VCaP (cell line): ENCODE measurements around the gene RFC3.

Experiments
- H3K27ac ChIP-seq: fragments of 450-650 bp; 2 replicates; pipeline ENCODE4 v1.5.1; 2017
- CTCF ChIP-seq: fragments of 450-650 bp; conservative IDR thresholded peaks from 2 replicates; pipeline ENCODE4 v1.5.1; 2017; ENCODE audit warnings: mild to moderate bottlenecking, moderate library complexity

The RFC3 gene

GRCh38 chr13:33875618-33876401 lies 57.9 kb downstream of the RFC3 start:
- H3K27ac ChIP-seq = no peak overlapping the region
- no peak for TF ChIP-seq CTCF

DNA sequence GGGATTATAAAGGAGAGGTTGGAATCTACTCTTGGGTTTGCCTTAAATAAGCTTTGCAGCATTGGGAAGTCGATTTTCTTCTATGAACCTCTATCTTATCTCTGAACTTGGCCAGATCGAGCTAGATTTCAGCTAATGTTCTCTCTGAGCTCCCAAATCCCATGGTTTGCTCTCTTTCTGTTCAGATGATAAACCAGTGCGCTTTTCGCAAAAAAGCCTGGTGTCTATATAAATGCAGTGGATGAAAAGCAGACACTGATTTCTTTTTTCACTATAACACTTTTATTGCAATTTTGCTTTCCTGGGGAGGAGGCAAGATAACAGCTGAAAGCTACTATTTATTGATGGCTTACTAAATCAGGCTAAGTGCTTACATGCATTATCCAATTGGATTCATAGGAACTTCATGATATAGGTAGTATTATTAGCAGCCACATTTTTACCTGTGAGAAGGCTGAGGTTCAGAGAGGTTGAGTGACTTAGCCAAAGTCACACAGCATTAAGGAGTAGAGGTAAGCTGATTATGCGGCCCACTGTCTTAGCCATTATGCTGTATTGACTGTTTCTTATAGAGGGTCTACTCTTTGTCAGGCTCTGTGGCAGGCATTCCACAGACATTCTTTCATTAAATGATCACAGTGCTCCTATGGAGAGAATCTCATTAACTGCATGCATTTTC lies 58.9 kb downstream of the RFC3 start:
- no peak overlapping the region for H3K27ac ChIP-seq
- TF ChIP-seq CTCF = no peak

GRCh38 chr13:33879118-33879517 lies 61.2 kb downstream of the RFC3 start:
- H3K27ac ChIP-seq = no peak overlapping the region
- no peak for TF ChIP-seq CTCF

DNA sequence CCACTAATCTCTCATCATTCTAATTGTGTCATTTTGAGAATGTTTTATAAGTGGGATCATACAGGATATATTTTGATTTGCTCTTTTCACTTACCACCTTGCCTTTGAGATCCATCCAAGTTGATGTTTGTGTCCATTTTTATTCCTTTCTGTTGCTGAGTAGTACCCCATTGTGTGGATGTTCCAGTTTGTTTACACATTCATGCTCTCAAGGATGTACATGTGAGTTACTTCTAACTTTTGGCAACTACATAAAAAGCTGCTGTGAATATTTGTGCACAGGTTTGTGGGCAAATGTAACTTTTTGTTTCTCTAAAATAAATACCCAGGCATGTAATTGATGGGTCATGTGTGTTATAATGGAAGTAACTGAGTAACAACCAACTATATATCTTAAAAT lies 64.9 kb downstream of the RFC3 start:
- H3K27ac ChIP-seq = peak overlapping the region; percentile 57
- no peak for TF ChIP-seq CTCF

DNA sequence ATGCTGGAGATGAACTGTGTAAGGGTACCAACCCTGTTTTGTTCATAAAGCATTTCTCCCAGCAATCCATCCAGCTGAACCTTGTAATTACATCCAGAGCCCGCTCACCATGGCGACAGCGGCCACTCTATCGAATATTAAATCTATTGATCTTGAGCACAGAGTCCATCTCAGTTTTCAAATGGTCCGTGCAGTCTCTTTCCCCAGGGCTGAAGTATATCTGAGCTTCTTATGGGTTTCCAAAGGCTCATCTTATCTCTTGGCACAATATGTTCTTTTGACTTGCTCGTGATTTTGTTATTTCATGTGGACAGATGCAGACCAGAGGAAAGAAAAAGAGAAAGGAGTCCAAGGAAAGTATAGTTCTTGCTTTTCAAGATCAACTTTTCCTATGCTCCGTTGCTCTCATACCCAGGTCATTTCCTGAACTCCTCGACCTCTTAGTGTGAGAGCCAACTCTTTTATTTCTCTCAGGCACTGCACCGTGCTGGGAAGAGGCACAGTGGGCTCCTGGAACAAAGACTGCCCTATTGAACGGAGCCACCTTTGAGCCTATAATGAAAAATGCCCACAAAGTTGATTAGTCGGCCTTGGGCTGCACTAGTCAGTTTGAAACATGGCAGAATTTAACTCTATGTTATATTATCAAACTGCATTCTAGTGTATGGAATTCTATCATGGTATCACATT lies 66.7 kb downstream of the RFC3 start:
- no peak for TF ChIP-seq CTCF
- H3K27ac ChIP-seq = no peak overlapping the region
